ENCODE measurements around the gene IQCK.
A peak's percentile ranks its signal among the peaks of the same experiment; 100 is the strongest.

Gene IQCK

GRCh38 chr16:19766988-19767387 lies 48.9 kb downstream of the IQCK start:
- Histone ChIP-seq H3K9ac (ENCODE audit: low read length) (no peak overlapping the region), H3K9me3 (ENCODE audit: control insufficient read depth, low read length) (peaks cover 3% of the 10 kb centered on the region), H3K4me3 (ENCODE audit: low read length) (no peak overlapping the region), H3K27me3 (replicated peaks; ENCODE audit: control insufficient read depth, insufficient read depth, low read length) (no peaks in the 10 kb centered on the region), H3K36me3 (ENCODE audit: control insufficient read depth, insufficient read depth, low read length, severe bottlenecking) (no peaks in the 10 kb centered on the region), H3K4me1 (ENCODE audit: control insufficient read depth, insufficient read depth, low read length) (no peaks in the 10 kb centered on the region)
- DNase-seq (ENCODE audit: low read depth), result no peak

GRCh38 chr16:19767497-19767896 lies 49.4 kb downstream of the IQCK start:
- no peak for DNase-seq (ENCODE audit: low read depth)
- Histone ChIP-seq H3K9ac (ENCODE audit: low read length) (no peak overlapping the region), H3K27me3 (replicated peaks; ENCODE audit: control insufficient read depth, insufficient read depth, low read length) (no peaks in the 10 kb centered on the region), H3K4me3 (ENCODE audit: low read length) (no peak overlapping the region), H3K9me3 (ENCODE audit: control insufficient read depth, low read length) (peaks cover 3% of the 10 kb centered on the region), H3K36me3 (ENCODE audit: control insufficient read depth, insufficient read depth, low read length, severe bottlenecking) (no peaks in the 10 kb centered on the region), H3K4me1 (ENCODE audit: control insufficient read depth, insufficient read depth, low read length) (no peaks in the 10 kb centered on the region)

- DNase-seq (ENCODE audit: low read depth), result no peak
- Histone ChIP-seq H3K27me3 (replicated peaks; ENCODE audit: control insufficient read depth, insufficient read depth, low read length) (no peaks in the 10 kb centered on the region), H3K4me3 (ENCODE audit: low read length) (no peak overlapping the region), H3K9ac (ENCODE audit: low read length) (no peak overlapping the region), H3K9me3 (ENCODE audit: control insufficient read depth, low read length) (peaks cover 3% of the 10 kb centered on the region), H3K4me1 (ENCODE audit: control insufficient read depth, insufficient read depth, low read length) (no peaks in the 10 kb centered on the region), H3K36me3 (ENCODE audit: control insufficient read depth, insufficient read depth, low read length, severe bottlenecking) (no peaks in the 10 kb centered on the region)
Measured at GRCh38 chr16:19769239-19769638, 51.2 kb downstream of the IQCK start.

DNA sequence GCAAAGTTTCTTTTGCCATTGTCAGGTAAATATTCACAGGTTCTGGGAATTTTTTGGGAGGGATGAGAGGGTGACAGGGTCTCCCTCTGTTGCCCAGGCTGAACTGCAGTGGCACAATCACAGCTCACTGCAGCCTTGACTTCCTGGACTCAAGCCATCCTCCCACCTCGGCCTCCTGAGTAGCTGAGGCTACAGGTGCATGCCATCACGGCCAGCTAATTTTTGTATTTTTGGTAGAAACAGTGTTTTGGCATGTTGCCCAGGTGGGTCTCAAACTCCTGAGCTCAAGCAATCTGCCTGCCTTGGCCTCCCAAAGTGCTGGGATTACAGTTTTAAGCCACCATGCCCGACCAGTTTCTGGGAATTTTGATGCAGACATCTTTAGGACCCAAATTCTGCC lies 53.0 kb downstream of the IQCK start:
- no peak for DNase-seq (ENCODE audit: low read depth)
- no peaks in the 10 kb centered on the region for H3K36me3 ChIP-seq (ENCODE audit: control insufficient read depth, insufficient read depth, low read length, severe bottlenecking)
- no peak overlapping the region for H3K9ac ChIP-seq (ENCODE audit: low read length)
- no peaks in the 10 kb centered on the region for H3K4me1 ChIP-seq (ENCODE audit: control insufficient read depth, insufficient read depth, low read length)
- H3K4me3 ChIP-seq (ENCODE audit: low read length), result no peak overlapping the region
- no peaks in the 10 kb centered on the region for H3K27me3 ChIP-seq (replicated peaks; ENCODE audit: control insufficient read depth, insufficient read depth, low read length)
- peaks cover 3% of the 10 kb centered on the region for H3K9me3 ChIP-seq (ENCODE audit: control insufficient read depth, low read length)

DNA sequence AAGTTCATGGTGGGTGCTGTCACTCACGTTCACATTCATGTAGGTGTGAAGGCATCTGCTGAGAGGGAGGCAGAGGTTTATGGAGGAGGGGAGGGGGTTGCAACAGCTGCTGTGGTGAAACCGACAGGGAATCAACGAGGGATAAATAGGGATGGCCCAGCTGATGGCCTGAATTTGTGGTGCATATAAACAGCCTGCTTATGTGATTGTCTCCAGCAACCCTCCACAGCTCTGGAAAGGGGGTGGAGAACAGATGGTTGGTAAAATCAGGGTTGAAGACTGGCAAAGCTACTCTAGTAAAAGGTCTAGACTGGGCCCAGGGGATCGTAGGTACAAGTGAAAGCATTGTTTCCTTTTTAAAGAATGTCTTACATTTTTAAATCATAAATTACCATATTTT lies 53.7 kb downstream of the IQCK start:
- Histone ChIP-seq H3K9ac (ENCODE audit: low read length) (no peak overlapping the region), H3K27me3 (replicated peaks; ENCODE audit: control insufficient read depth, insufficient read depth, low read length) (no peaks in the 10 kb centered on the region), H3K4me1 (ENCODE audit: control insufficient read depth, insufficient read depth, low read length) (no peaks in the 10 kb centered on the region), H3K9me3 (ENCODE audit: control insufficient read depth, low read length) (peaks cover 3% of the 10 kb centered on the region), H3K36me3 (ENCODE audit: control insufficient read depth, insufficient read depth, low read length, severe bottlenecking) (no peaks in the 10 kb centered on the region), H3K4me3 (ENCODE audit: low read length) (no peak overlapping the region)
- no peak for DNase-seq (ENCODE audit: low read depth)

DNA sequence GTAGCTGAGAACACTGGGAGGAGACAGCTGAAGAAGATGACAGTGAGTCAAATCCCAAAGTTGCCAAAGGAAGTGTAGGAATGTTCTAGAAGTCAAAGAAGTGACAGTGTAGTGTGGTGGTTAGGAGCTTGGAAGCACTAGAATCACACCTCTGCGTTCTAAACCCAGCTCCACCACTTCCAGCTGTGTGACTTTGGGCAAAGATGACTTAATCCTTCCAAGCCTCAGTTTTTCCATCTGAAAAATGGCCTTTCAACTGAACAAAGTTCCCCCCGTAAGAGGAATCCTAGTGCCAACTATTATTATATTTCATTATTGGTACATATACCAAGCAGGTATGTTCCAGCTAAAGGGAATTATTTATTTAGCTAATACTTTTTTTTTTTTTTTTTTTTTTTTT lies 56.0 kb downstream of the IQCK start:
- Histone ChIP-seq H3K4me3 (ENCODE audit: low read length) (no peak overlapping the region), H3K9ac (ENCODE audit: low read length) (no peak overlapping the region), H3K4me1 (ENCODE audit: control insufficient read depth, insufficient read depth, low read length) (no peaks in the 10 kb centered on the region), H3K9me3 (ENCODE audit: control insufficient read depth, low read length) (peaks cover 3% of the 10 kb centered on the region), H3K27me3 (replicated peaks; ENCODE audit: control insufficient read depth, insufficient read depth, low read length) (no peaks in the 10 kb centered on the region), H3K36me3 (ENCODE audit: control insufficient read depth, insufficient read depth, low read length, severe bottlenecking) (no peaks in the 10 kb centered on the region)
- DNase-seq (ENCODE audit: low read depth), result no peak

GRCh38 chr16:19776147-19776546 lies 58.1 kb downstream of the IQCK start:
- H3K9me3 ChIP-seq (ENCODE audit: control insufficient read depth, low read length), result no peaks in the 10 kb centered on the region
- no peak overlapping the region for H3K4me3 ChIP-seq (ENCODE audit: low read length)
- peaks cover 5% of the 10 kb centered on the region for H3K4me1 ChIP-seq (ENCODE audit: control insufficient read depth, insufficient read depth, low read length)
- no peaks in the 10 kb centered on the region for H3K27me3 ChIP-seq (replicated peaks; ENCODE audit: control insufficient read depth, insufficient read depth, low read length)
- DNase-seq (ENCODE audit: low read depth), result no peak
- no peak overlapping the region for H3K9ac ChIP-seq (ENCODE audit: low read length)
- H3K36me3 ChIP-seq (ENCODE audit: control insufficient read depth, insufficient read depth, low read length, severe bottlenecking), result no peaks in the 10 kb centered on the region

DNA sequence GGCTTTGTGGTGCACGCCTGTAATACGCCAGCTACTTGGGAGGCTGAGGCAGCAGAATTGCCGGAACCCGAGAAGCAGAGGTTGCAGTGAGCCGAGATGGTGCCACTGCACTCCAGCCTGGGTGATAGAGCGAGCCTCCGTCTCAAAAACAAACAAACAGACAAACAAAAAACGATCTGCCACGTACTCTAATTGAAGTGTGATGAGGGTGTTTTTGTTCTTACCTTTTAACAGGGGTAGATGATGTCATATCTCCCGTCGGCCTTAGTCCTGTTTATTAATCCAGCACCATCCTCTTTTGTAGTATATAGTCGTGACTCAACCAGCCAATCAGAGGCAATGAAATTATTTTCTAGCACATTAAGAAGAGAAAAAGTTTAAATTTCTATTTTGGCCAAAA lies 58.5 kb downstream of the IQCK start:
- no peaks in the 10 kb centered on the region for H3K36me3 ChIP-seq (ENCODE audit: control insufficient read depth, insufficient read depth, low read length, severe bottlenecking)
- DNase-seq (ENCODE audit: low read depth), result no peak
- no peak overlapping the region for H3K4me3 ChIP-seq (ENCODE audit: low read length)
- no peak overlapping the region for H3K9ac ChIP-seq (ENCODE audit: low read length)
- no peaks in the 10 kb centered on the region for H3K9me3 ChIP-seq (ENCODE audit: control insufficient read depth, low read length)
- no peaks in the 10 kb centered on the region for H3K27me3 ChIP-seq (replicated peaks; ENCODE audit: control insufficient read depth, insufficient read depth, low read length)
- peaks cover 9% of the 10 kb centered on the region for H3K4me1 ChIP-seq (ENCODE audit: control insufficient read depth, insufficient read depth, low read length)

DNA sequence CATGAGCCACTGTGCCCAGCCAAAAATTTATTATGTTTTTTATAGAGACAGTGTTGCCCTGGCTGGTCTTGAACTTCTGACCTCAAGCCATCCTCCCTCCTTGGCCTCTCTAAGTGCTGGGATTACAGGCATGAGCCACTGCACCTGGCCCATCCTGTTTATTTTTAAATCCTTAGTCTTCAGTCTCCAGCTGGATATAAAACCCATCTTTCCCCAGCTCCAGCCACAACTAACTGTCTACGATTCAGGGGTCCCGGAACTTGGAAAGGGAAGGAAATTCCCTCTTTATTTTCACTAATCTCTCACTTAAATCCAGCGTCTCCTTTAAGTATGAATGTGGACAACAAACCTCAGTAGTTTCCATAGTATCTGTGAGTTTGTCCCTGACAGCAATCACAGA lies 62.2 kb downstream of the IQCK start:
- Histone ChIP-seq H3K36me3 (ENCODE audit: control insufficient read depth, insufficient read depth, low read length, severe bottlenecking) (no peaks in the 10 kb centered on the region), H3K27me3 (replicated peaks; ENCODE audit: control insufficient read depth, insufficient read depth, low read length) (no peaks in the 10 kb centered on the region), H3K9ac (ENCODE audit: low read length) (no peak overlapping the region), H3K4me3 (ENCODE audit: low read length) (no peak overlapping the region), H3K4me1 (ENCODE audit: control insufficient read depth, insufficient read depth, low read length) (peaks cover 39% of the 10 kb centered on the region), H3K9me3 (ENCODE audit: control insufficient read depth, low read length) (no peaks in the 10 kb centered on the region)
- DNase-seq (ENCODE audit: low read depth), result no peak

DNA sequence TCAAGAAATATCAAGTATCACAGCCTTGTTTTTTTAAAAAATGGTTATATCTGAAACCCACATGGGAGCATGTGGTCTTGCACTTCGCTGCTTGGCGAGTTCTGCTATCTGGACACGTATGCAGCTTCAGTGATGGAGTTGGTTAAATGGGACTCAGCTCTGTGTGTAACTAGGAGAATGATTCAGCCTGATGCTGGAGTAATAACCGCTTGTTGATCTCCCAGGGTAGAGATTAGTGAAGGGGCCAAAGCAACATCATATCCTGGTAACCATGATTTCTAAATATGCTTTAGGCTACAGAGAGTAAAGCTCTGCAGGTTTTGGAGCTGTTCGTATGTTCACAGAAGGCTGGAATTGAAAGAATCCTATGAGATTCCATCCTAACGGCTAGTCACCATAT lies 63.2 kb downstream of the IQCK start:
- Histone ChIP-seq H3K27me3 (replicated peaks; ENCODE audit: control insufficient read depth, insufficient read depth, low read length) (no peaks in the 10 kb centered on the region), H3K9me3 (ENCODE audit: control insufficient read depth, low read length) (no peaks in the 10 kb centered on the region), H3K9ac (ENCODE audit: low read length) (no peak overlapping the region), H3K4me1 (ENCODE audit: control insufficient read depth, insufficient read depth, low read length) (peaks cover 45% of the 10 kb centered on the region), H3K36me3 (ENCODE audit: control insufficient read depth, insufficient read depth, low read length, severe bottlenecking) (no peaks in the 10 kb centered on the region), H3K4me3 (ENCODE audit: low read length) (no peak overlapping the region)
- DNase-seq (ENCODE audit: low read depth), result peak; percentile 17

DNA sequence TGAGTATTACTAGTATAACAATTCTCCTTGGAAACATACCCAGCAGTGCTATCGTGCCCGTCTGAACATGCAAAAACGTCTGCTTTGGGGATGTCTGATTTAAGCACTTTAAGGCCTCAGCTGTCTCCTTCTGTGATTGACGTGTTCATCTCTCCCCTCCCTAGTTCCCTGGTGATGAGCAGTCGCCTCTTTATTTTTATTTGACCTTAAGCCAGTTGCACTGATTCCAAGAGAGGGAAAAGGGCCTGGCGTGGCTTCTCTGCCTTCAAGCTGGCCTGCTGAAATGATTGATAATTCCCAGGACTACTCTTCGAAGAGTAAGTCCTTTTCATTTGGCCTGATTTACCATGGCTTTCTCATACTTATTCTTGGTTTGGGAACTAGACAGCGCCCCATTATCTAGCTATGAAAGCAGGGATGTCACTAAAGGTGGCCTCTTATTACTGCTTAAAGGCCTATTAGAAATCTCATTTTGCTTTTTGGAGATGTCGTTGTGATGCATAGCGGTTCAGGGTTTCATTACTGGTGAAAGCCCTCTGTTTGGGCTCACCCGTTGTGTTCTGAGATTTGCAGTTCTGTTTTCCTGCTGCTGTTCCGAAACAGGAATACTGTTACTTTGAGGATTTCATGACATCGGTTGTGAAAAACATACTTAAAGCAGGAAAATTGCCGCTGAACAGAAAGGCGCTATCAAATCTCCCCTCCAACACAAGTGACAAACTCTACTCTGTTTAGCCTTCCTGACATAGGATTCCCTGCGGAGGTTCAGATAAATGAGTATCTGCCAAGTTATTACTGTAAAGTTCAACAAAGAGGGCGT lies 65.5 kb downstream of the IQCK start:
- Histone ChIP-seq H3K4me1 (ENCODE audit: control insufficient read depth, insufficient read depth, low read length) (peaks cover 45% of the 10 kb centered on the region), H3K27me3 (replicated peaks; ENCODE audit: control insufficient read depth, insufficient read depth, low read length) (no peaks in the 10 kb centered on the region), H3K36me3 (ENCODE audit: control insufficient read depth, insufficient read depth, low read length, severe bottlenecking) (no peaks in the 10 kb centered on the region), H3K9ac (ENCODE audit: low read length) (peak overlapping the region; percentile 59), H3K4me3 (ENCODE audit: low read length) (peak overlapping the region; percentile 57), H3K9me3 (ENCODE audit: control insufficient read depth, low read length) (no peaks in the 10 kb centered on the region)
- DNase-seq (ENCODE audit: low read depth), result no peak
